ENCODE measurements around the gene TPI1. TPM values are rescaled to one million over a fixed set of nuclear protein-coding genes. Genes with fewer than 3 reads are reported as not detected.
"Not testable (repeated sequence)": the region's sequence is repeated elsewhere in the genome, so short reads cannot be mapped to it uniquely, and the experiment has no call there.

TPI1 gene
- total and polyA plus RNA-seq, 5 donors = 707 to 872 (median 730) TPM

DNA sequence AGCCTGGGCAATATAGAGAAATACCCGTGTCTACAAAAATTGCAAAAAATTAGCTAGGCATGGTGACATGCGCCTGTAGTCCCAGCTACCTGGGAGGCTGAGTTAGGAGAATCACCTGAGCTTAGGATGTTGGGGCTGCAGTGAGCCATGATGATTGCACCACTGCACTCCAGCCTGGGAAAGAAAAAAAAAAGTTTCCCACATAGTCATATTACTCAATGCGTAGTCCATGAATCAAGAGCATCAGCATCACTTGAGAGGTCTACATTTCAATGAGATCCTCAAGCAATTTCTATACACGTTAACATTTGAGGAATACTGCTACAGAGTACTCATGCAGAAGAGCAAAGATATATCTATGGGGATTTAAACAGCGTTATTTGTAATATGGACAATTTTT lies 32.1 kb downstream of the TPI1 start:
- 70% methylated on average over 5 of the region's 5 CpGs for WGBS
- H3K9me3 ChIP-seq (ENCODE audit: control insufficient read depth, low read length) = no peaks in the 10 kb centered on the region
- H3K27ac ChIP-seq (ENCODE audit: low read length) = no peak overlapping the region
- no peaks in the 10 kb centered on the region for H3K27me3 ChIP-seq (ENCODE audit: control insufficient read depth, insufficient read depth)
- no peaks in the 10 kb centered on the region for H3K4me1 ChIP-seq (ENCODE audit: control insufficient read depth, insufficient read depth, low read length)
- intact Hi-C loops (cut with DNase I) = no loop called here
- DNase-seq (no peak), ATAC-seq (no peak)
- no peak overlapping the region for H3K4me3 ChIP-seq (ENCODE audit: low read length)

DNA sequence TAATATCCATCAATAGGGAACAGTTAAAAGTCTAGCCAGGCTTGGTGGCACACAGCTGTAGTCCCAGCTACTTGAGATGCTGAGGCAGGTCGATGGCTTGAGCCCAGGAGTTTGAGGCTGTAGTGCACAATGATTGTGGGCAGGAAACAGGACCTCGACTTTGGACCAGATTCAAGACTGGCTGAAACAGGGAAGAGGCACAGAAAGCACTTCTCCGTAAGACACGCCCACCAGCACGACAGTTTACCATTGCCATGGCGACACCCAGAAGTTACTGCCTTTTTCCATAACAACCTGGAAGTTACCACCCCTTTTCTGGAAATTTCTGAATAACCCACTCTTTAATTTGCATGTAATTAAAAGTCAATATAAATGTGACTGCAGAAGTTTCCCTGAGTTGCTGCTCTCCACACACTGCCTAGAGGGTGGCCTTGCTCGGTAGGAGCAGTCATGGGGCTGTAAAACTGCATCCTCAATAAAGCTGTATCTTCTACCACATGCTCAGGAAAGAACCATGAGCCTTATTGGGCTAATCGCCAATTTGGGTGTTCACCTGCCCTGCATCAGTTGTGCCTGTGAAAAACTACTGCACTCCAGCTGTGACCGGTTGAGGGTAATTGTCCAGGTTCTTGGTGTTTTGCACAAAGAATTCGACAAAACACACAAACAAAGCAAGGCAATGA lies 32.6 kb downstream of the TPI1 start:
- DNase-seq (peak; percentile 76 to 85 (median 80)), ATAC-seq (peak; percentile 42 to 66)
- no peaks in the 10 kb centered on the region for H3K4me1 ChIP-seq (ENCODE audit: control insufficient read depth, insufficient read depth, low read length)
- intact Hi-C loops (cut with DNase I) = no loop called here
- H3K4me3 ChIP-seq (ENCODE audit: low read length) = no peak overlapping the region
- H3K27me3 ChIP-seq (ENCODE audit: control insufficient read depth, insufficient read depth) = no peaks in the 10 kb centered on the region
- no peaks in the 10 kb centered on the region for H3K9me3 ChIP-seq (ENCODE audit: control insufficient read depth, low read length)
- WGBS = 47% methylated on average over 10 of the region's 10 CpGs
- no peak overlapping the region for H3K27ac ChIP-seq (ENCODE audit: low read length)

DNA sequence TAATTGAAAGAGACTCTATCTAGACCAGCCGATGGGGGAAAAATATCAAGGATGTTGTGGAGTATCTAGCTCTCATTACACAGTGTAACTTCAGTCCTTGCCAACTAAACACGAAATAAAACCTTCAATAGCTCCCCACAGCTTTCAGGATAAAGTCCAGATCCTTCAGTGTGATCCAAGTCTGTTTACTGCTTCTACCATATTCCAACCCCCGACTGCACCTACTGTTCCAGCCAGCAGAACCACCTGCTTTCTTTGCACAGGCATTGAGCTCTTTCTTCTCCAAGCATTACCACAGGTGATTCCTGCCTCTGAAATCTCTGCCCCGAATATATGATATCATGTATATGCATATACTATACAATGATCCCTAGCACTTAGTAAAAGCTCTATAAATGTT lies 35.1 kb downstream of the TPI1 start:
- WGBS = 83% methylated on average over 4 of the region's 4 CpGs
- Histone ChIP-seq H3K9me3 (ENCODE audit: control insufficient read depth, low read length) (no peaks in the 10 kb centered on the region), H3K4me1 (ENCODE audit: control insufficient read depth, insufficient read depth, low read length) (no peaks in the 10 kb centered on the region), H3K27me3 (ENCODE audit: control insufficient read depth, insufficient read depth) (no peaks in the 10 kb centered on the region), H3K4me3 (ENCODE audit: low read length) (no peak overlapping the region), H3K27ac (ENCODE audit: low read length) (no peak overlapping the region)
- ATAC-seq (no peak), DNase-seq (no peak)
- intact Hi-C loops (cut with DNase I) = no loop called here

DNA sequence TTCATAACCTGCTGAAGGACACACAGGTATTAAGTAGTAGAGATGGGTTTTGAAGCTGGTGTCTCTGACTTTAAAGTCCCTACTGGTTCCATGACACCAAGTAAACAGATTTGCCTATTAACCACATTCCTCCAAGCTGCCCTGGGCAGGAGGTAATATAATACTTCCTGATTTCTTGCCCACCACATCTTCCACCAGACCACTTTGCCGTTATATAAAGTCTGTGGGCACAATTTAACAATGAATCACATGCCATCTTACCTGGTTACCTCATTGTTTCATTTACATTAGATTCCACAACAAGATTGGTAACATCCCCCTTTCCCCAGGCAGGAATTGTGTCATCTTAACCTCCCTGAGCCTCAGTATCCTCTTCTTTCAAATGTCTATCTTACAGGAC lies 36.4 kb downstream of the TPI1 start:
- Histone ChIP-seq H3K27me3 (ENCODE audit: control insufficient read depth, insufficient read depth) (no peaks in the 10 kb centered on the region), H3K9me3 (ENCODE audit: control insufficient read depth, low read length) (no peaks in the 10 kb centered on the region), H3K4me3 (ENCODE audit: low read length) (no peak overlapping the region), H3K4me1 (ENCODE audit: control insufficient read depth, insufficient read depth, low read length) (no peaks in the 10 kb centered on the region), H3K27ac (ENCODE audit: low read length) (no peak overlapping the region)
- WGBS = 78% methylated on average over 1 of the region's 1 CpG
- DNase-seq = no peak
- no peak for ATAC-seq
- intact Hi-C loops (cut with DNase I) = no loop called here

DNA sequence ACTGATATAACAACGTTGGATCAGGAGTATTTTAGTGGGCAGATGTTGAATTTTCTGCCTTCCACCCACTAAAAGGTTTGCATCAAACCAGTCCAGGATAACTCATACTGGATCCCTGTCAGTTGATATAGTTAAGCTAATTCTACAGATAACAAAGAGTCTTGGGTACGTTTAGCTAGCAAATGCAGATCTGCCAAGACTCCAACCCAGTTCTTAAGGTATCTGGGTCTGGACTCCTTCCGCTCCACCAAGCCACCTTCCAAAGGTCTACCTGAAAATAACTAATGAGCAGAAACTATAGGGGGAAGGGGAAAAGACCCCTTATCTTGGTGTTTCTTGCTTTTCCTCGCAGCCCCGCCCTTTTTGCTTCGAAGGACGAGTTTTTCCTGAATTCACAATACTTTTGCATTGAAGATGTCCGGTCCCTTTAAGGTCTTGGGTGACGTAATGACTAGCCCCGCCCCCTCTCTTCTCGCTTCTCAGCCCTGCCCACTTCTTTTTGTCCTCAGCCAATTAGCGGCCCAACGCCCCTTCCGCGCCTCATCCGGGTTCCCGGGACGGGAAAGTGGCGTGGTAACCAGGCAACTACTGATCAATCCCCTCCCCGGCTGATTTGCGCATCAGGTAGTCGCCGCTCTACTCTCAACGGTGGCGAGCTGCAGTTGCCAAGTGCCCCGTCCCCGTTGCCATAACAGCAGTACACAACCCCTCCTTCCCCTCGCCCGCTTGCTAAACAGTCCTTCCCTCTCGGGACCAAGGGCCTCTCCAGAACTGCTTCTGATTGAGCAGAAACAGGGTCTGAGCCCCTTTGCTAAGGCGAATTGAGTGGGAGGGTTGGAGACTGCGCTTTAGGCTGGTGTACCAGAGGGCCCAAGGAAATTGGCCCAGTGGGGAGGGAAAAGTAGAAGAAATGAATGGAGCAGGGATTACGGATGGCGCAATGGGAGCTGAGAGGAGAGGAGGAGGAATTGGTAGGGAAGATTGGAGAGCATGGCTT lies 37.2 kb downstream of the TPI1 start, which contains the start of gene LRRC23:
LRRC23 (plus strand) TSS at position 543 of the 997 bp plus-strand sequence. CDS start 812 bp downstream, outside the sequence.
- DNase-seq = peak; percentile 98 to 99 (median 98)
- ATAC-seq = peak; percentile 95 to 96
- H3K9me3 ChIP-seq (ENCODE audit: control insufficient read depth, low read length) = no peaks in the 10 kb centered on the region
- WGBS = 4% methylated on average over 34 of the region's 34 CpGs
- intact Hi-C loops (cut with DNase I) = no loop called here
- peak within 1 kb of the TSS; percentile 60 for H3K4me3 ChIP-seq (ENCODE audit: low read length)
- peak within 1 kb of the TSS; percentile 69 for H3K27ac ChIP-seq (ENCODE audit: low read length)
- H3K4me1 ChIP-seq (ENCODE audit: control insufficient read depth, insufficient read depth, low read length) = no peaks in the 10 kb centered on the region
- no peaks in the 10 kb centered on the region for H3K27me3 ChIP-seq (ENCODE audit: control insufficient read depth, insufficient read depth)

DNA sequence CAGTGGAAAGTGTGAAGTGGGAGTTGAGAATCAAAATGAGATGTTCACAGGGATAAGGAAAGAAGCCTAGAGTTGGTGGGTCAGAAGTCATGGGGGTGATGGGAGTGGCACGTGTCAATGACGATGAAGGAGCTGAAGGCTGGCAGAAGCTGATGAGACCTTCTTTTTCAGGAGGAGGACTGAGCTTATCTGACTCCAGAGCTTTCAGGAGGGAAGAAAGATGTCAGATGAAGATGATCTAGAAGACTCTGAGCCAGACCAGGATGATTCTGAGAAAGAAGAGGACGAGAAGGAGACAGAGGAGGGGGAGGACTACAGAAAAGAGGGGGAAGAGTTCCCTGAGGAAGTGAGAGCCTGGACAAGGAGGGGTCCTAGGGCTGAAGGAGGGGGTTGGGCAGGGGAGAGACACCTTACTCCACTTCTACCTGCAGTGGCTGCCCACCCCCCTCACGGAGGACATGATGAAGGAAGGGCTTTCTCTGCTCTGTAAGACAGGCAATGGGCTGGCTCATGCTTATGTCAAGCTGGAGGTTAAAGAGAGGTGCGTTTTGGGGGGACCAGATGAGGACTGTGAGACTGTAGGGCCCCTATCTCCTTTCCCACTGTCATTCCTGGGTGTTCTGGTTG lies 38.2 kb downstream of the TPI1 start:
- ATAC-seq (no peak), DNase-seq (no peak)
- peak overlapping the region; percentile 60 for H3K4me3 ChIP-seq (ENCODE audit: low read length)
- 58% methylated on average over 5 of the region's 5 CpGs for WGBS
- H3K27ac ChIP-seq (ENCODE audit: low read length) = peak overlapping the region; percentile 69
- no peaks in the 10 kb centered on the region for H3K27me3 ChIP-seq (ENCODE audit: control insufficient read depth, insufficient read depth)
- H3K4me1 ChIP-seq (ENCODE audit: control insufficient read depth, insufficient read depth, low read length) = no peaks in the 10 kb centered on the region
- intact Hi-C loops (cut with DNase I) = no loop called here
- H3K9me3 ChIP-seq (ENCODE audit: control insufficient read depth, low read length) = no peaks in the 10 kb centered on the region

DNA sequence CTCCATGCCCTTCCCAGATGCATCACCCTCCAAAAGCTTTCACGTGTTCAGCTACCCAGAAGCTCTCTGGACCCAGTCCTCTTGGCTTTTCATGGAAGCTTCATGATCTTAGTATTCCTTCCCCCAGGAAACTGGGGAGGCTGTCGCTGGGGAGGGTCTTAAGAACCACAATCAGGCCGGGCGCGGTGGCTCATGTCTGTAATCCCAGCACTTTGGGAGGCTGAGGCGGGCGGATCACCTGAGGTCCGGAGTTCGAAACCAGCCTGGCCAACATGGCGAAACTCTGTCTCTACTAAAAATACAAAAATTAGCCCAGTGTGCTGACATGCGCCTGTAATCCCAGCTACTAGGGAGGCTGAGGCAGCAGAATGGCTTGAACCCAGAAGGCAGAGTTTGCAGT lies 40.8 kb downstream of the TPI1 start:
- H3K9me3 ChIP-seq (ENCODE audit: control insufficient read depth, low read length); H3K4me3 ChIP-seq (ENCODE audit: low read length); H3K27ac ChIP-seq (ENCODE audit: low read length); DNase-seq; intact Hi-C loops (cut with DNase I); H3K27me3 ChIP-seq (ENCODE audit: control insufficient read depth, insufficient read depth); H3K4me1 ChIP-seq (ENCODE audit: control insufficient read depth, insufficient read depth, low read length); ATAC-seq: not testable (repeated sequence)
- 94% methylated on average over 11 of the region's 11 CpGs for WGBS

DNA sequence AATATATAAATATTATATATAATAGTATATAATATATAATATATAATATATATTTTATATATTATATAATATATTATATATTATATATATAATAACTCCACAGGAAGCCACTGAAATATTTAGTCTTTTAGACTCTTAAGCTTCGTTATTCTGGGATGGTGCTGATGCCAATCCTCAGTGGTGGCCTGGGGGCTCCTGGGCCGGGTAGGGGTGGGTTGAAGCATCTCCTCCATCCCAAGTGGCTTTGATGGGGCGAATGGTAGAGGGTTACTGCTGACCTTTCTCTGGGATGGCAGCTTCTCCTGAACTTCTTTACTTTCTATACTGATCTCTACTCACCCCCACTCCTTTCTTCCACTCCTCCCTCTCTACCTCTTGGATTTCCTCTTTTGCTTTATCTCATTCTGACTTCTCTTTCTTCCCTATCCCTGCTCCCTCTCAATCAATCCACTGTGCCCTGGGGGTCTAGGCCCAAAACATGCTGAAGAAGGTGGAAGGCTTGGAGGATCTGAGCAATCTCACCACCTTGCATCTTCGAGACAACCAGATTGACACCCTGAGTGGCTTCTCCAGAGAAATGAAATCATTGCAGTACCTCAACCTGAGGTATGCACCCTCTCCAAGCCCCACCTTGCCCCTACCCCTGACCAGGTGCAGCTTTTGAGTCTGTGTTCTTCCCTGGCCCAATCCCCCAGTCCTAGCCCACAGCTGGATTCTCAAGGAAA lies 42.3 kb downstream of the TPI1 start:
- Histone ChIP-seq H3K9me3 (ENCODE audit: control insufficient read depth, low read length) (no peaks in the 10 kb centered on the region), H3K27me3 (ENCODE audit: control insufficient read depth, insufficient read depth) (no peaks in the 10 kb centered on the region), H3K27ac (ENCODE audit: low read length) (no peak overlapping the region), H3K4me1 (ENCODE audit: control insufficient read depth, insufficient read depth, low read length) (no peaks in the 10 kb centered on the region), H3K4me3 (ENCODE audit: low read length) (no peak overlapping the region)
- ATAC-seq (no peak), DNase-seq (no peak)
- WGBS = 89% methylated on average over 4 of the region's 4 CpGs
- intact Hi-C loops (cut with DNase I) = no loop called here

DNA sequence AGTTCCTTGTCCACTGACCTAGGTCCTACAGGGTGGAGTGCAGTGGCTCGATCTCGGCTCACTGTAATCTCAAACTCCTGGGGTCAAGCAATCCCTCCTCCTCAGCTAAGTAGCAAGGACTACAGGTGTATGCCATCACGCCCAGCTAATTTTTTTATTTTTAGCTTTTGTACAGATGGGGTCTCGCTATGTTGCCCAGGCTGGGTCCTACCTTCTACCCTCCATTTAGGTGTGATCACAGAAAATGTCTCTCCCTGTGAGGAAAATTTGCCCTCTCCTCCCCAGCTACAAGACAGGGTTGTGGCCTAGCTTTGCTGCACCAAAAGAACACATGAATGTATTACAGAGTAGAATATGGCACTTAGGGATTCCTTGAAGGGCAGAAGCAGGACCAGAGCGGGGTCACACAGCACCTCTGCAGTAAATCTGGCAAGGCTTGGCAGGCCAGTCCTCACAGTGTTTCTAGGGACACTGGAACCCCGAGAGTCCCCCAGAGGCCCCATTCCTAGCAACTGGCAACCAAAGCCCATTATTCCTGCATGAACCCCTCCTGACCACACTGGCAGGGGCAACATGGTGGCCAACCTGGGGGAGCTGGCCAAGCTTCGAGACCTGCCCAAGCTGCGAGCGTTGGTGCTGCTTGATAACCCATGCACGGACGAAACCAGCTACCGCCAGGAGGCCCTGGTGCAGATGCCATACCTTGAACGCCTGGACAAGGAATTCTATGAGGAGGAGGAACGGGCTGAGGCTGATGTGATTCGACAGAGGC lies 45.0 kb downstream of the TPI1 start:
- H3K4me1 ChIP-seq (ENCODE audit: control insufficient read depth, insufficient read depth, low read length) = no peaks in the 10 kb centered on the region
- no peak for DNase-seq
- ATAC-seq = no peak

More for the DNA sequence above, 45.0 kb downstream of the TPI1 start:
- H3K9me3 ChIP-seq (ENCODE audit: control insufficient read depth, low read length) = no peaks in the 10 kb centered on the region
- H3K27ac ChIP-seq (ENCODE audit: low read length) = no peak overlapping the region
- H3K4me3 ChIP-seq (ENCODE audit: low read length) = no peak overlapping the region
- intact Hi-C loops (cut with DNase I) = no loop called here
- WGBS = 86% methylated on average over 15 of the region's 15 CpGs
- no peaks in the 10 kb centered on the region for H3K27me3 ChIP-seq (ENCODE audit: control insufficient read depth, insufficient read depth)

All from right cardiac atrium (tissue), 5 donors.